Measurements from ENCODE around the gene PPP1R36.
"Not testable (repeated sequence)": the region's sequence is repeated elsewhere in the genome, so short reads cannot be mapped to it uniquely, and the experiment has no call there.

- not testable (repeated sequence) for TF ChIP-seq CTCF, POLR2A, EP300 (IDR thresholded peaks at IDR 0.05)
Measured at GRCh38 chr14:64617872-64618408, 68.2 kb downstream of the PPP1R36 start.

Measured in upper lobe of left lung (tissue), 4 donors.